Neural cell (in vitro differentiated cells): ENCODE results near the gene MAGI2. TPM values are rescaled to one million over a fixed set of nuclear protein-coding genes. Genes with fewer than 3 reads are reported as not detected.

Experiments
- H2AFZ ChIP-seq: fragments of 200-600, 300-800 bp; sonication (generic), shearing (Covaris generic); 2 replicates; pipeline ENCODE4 v1.6.0; 2014; ENCODE audit warnings: low read depth, mild to moderate bottlenecking, antibody characterized with exemption, low read length, moderate library complexity
- H3F3A ChIP-seq: fragments of 200-600 bp; shearing (Covaris generic); 2 replicates; pipeline ENCODE4 v1.6.1; 2016; ENCODE audit warnings: mild to moderate bottlenecking, moderate library complexity, mixed read lengths, antibody characterized with exemption, low read length; ENCODE audit not compliant: insufficient read depth, poor library complexity, severe bottlenecking
- H3K27ac ChIP-seq: fragments of 200-600, 300-800 bp; sonication (generic), shearing (Covaris generic); 2 replicates; pipeline ENCODE4 v1.5.1; 2014; ENCODE audit warnings: mild to moderate bottlenecking, low read length, moderate library complexity
- H3K27me3 ChIP-seq: fragments of 300-800, 200-600 bp; sonication (generic), shearing (Covaris generic); 2 replicates; pipeline ENCODE4 v1.6.0; 2014; ENCODE audit warnings: mild to moderate bottlenecking, low read depth, low read length, moderate library complexity; ENCODE audit not compliant: insufficient read depth
- H3K36me3 ChIP-seq: fragments of 300-800, 200-600 bp; sonication (generic), shearing (Covaris generic); 2 replicates; pipeline ENCODE4 v1.5.1; 2014; ENCODE audit warnings: mild to moderate bottlenecking, antibody characterized with exemption, low read length, moderate library complexity; ENCODE audit not compliant: insufficient read depth
- H3K4me2 ChIP-seq: fragments of 300-800, 200-600 bp; sonication (generic), shearing (Covaris generic); 2 replicates; pipeline ENCODE4 v1.6.0; 2014; ENCODE audit warnings: mild to moderate bottlenecking, low read length
- H3K4me3 ChIP-seq: fragments of 300-800, 200-600 bp; sonication (generic), shearing (Covaris generic); 2 replicates; pipeline ENCODE4 v1.5.1; 2014; ENCODE audit warnings: mild to moderate bottlenecking, low read length, moderate library complexity
- H3K79me2 ChIP-seq: fragments of 200-600 bp; shearing (Covaris generic); replicated peaks from 2 replicates; pipeline ENCODE4 v1.6.0; 2014; ENCODE audit warnings: mild to moderate bottlenecking, low read length, moderate library complexity; ENCODE audit not compliant: insufficient read depth
- H3K9ac ChIP-seq: fragments of 300-800, 200-600 bp; sonication (generic), shearing (Covaris generic); 2 replicates; pipeline ENCODE4 v1.6.1; 2016; ENCODE audit warnings: mild to moderate bottlenecking, low read length, mixed read lengths
- H3K9me2 ChIP-seq: fragments of 200-600 bp; shearing (Covaris generic); 2 replicates; pipeline ENCODE4 v1.6.1; 2016; ENCODE audit warnings: mild to moderate bottlenecking, low read length, mixed read lengths; ENCODE audit not compliant: insufficient read depth
- H3K9me3 ChIP-seq: fragments of 200-600, 300-800 bp; sonication (generic), shearing (Covaris generic); 2 replicates; pipeline ENCODE4 v1.6.1; 2016; ENCODE audit warnings: mild to moderate bottlenecking, mixed run types, low read length, moderate library complexity, mixed read lengths
- H4K20me1 ChIP-seq: fragments of 200-600 bp; shearing (Covaris generic); 2 replicates; pipeline ENCODE4 v1.6.1; 2016; ENCODE audit warnings: mild to moderate bottlenecking, mixed run types; ENCODE audit not compliant: insufficient read depth
- EP300 ChIP-seq: fragments of 450-650 bp; conservative IDR thresholded peaks from 2 replicates; pipeline ENCODE4 v1.6.1; 2014; ENCODE audit warnings: antibody characterized with exemption, mild to moderate bottlenecking, moderate library complexity; ENCODE audit not compliant: poor library complexity, severe bottlenecking
- EZH2 ChIP-seq: fragments of 200-600, 300-800 bp; shearing (Covaris generic), sonication (generic); IDR thresholded peaks from 2 replicates; pipeline ENCODE4 v1.6.1; 2014; ENCODE audit warnings: antibody characterized with exemption, low read length, borderline replicate concordance, mild to moderate bottlenecking; ENCODE audit not compliant: insufficient read depth, poor library complexity, severe bottlenecking
- MXI1 ChIP-seq: fragments of 450-650 bp; conservative IDR thresholded peaks from 2 replicates; pipeline ENCODE4 v1.6.1; 2014; ENCODE audit warnings: antibody characterized with exemption, mild to moderate bottlenecking; ENCODE audit not compliant: poor library complexity, severe bottlenecking
- POLR2AphosphoS5 ChIP-seq: IDR thresholded peaks from 2 replicates; pipeline ENCODE4 v1.6.1; 2012
- RAD21 ChIP-seq: fragments of 450-650 bp; conservative IDR thresholded peaks from 2 replicates; pipeline ENCODE4 v1.6.1; 2014; ENCODE audit warnings: antibody characterized with exemption, mild to moderate bottlenecking, moderate library complexity
- SMC3 ChIP-seq: fragments of 450-650 bp; conservative IDR thresholded peaks from 2 replicates; pipeline ENCODE4 v1.6.1; 2014; ENCODE audit warnings: antibody characterized with exemption, mild to moderate bottlenecking, moderate library complexity; ENCODE audit not compliant: poor library complexity
- TAF1 ChIP-seq: IDR thresholded peaks from 2 replicates; pipeline ENCODE4 v1.6.1; 2012; ENCODE audit warnings: low read depth
- polyA plus RNA-seq: library from polyadenylated mRNA; depleted of rRNA; stranded (reverse); fragments of >200 nt; gene quantifications from 2 replicates; pipeline ENCODE4 v1.2.3, GENCODE V29; 2014
- TF ChIP-seq, protein P1 (sequence below): IDR thresholded peaks from 2 replicates; pipeline ENCODE4 v1.6.1; 2012; ENCODE audit warnings: borderline replicate concordance
- TF ChIP-seq, protein P2 (sequence below): fragments of 450-650 bp; IDR thresholded peaks from 2 replicates; pipeline ENCODE4 v1.5.1; 2014; ENCODE audit warnings: antibody characterized with exemption, mild to moderate bottlenecking, moderate library complexity; ENCODE audit not compliant: poor library complexity, severe bottlenecking

The MAGI2 gene
- polyA plus RNA-seq, 1 donor from 2014 or later = 19.3 TPM

DNA sequence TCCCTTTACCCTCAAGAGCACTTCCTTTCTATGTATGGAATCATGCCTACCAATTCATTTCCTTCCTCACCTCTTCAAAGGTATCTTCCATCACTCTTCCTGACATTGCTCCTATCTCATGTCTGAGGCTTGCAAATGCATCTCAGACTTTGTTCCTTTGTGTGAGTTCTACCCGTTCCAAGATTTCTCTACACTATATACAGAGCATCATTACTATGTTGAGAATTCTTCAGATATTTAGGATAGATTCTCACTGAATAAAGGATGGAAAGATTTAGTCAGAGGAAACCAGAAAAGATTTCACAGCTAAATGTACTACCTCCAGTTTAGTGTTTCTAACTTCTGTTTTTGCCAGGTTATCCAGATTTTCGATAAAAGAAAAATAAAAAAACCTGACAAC lies 1192.2 kb downstream of the MAGI2 start:
- no peaks in the 10 kb centered on the region for H3K36me3 ChIP-seq
- H3K27me3 ChIP-seq = no peaks in the 10 kb centered on the region
- no peaks in the 10 kb centered on the region for H3K9me3 ChIP-seq
- no peak overlapping the region for H2AFZ ChIP-seq
- TF ChIP-seq EP300 = no peak
- TF ChIP-seq, protein P1, sequence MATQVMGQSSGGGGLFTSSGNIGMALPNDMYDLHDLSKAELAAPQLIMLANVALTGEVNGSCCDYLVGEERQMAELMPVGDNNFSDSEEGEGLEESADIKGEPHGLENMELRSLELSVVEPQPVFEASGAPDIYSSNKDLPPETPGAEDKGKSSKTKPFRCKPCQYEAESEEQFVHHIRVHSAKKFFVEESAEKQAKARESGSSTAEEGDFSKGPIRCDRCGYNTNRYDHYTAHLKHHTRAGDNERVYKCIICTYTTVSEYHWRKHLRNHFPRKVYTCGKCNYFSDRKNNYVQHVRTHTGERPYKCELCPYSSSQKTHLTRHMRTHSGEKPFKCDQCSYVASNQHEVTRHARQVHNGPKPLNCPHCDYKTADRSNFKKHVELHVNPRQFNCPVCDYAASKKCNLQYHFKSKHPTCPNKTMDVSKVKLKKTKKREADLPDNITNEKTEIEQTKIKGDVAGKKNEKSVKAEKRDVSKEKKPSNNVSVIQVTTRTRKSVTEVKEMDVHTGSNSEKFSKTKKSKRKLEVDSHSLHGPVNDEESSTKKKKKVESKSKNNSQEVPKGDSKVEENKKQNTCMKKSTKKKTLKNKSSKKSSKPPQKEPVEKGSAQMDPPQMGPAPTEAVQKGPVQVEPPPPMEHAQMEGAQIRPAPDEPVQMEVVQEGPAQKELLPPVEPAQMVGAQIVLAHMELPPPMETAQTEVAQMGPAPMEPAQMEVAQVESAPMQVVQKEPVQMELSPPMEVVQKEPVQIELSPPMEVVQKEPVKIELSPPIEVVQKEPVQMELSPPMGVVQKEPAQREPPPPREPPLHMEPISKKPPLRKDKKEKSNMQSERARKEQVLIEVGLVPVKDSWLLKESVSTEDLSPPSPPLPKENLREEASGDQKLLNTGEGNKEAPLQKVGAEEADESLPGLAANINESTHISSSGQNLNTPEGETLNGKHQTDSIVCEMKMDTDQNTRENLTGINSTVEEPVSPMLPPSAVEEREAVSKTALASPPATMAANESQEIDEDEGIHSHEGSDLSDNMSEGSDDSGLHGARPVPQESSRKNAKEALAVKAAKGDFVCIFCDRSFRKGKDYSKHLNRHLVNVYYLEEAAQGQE = no peak
- TF ChIP-seq, protein P2, sequence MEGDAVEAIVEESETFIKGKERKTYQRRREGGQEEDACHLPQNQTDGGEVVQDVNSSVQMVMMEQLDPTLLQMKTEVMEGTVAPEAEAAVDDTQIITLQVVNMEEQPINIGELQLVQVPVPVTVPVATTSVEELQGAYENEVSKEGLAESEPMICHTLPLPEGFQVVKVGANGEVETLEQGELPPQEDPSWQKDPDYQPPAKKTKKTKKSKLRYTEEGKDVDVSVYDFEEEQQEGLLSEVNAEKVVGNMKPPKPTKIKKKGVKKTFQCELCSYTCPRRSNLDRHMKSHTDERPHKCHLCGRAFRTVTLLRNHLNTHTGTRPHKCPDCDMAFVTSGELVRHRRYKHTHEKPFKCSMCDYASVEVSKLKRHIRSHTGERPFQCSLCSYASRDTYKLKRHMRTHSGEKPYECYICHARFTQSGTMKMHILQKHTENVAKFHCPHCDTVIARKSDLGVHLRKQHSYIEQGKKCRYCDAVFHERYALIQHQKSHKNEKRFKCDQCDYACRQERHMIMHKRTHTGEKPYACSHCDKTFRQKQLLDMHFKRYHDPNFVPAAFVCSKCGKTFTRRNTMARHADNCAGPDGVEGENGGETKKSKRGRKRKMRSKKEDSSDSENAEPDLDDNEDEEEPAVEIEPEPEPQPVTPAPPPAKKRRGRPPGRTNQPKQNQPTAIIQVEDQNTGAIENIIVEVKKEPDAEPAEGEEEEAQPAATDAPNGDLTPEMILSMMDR = no peak
- no peak for TF ChIP-seq EZH2
- TF ChIP-seq MXI1 = no peak
- no peak for TF ChIP-seq SMC3
- no peak for TF ChIP-seq TAF1
- no peak for TF ChIP-seq POLR2AphosphoS5
- no peak for TF ChIP-seq RAD21
- H3K4me3 ChIP-seq = no peak overlapping the region
- H3K27ac ChIP-seq = no peak overlapping the region
- no peaks in the 10 kb centered on the region for H4K20me1 ChIP-seq
- H3K9me2 ChIP-seq = no peaks in the 10 kb centered on the region
- no peak overlapping the region for H3K9ac ChIP-seq
- H3K79me2 ChIP-seq = no peaks in the 10 kb centered on the region
- no peak overlapping the region for H3K4me2 ChIP-seq
- no peaks in the 10 kb centered on the region for H3F3A ChIP-seq

DNA sequence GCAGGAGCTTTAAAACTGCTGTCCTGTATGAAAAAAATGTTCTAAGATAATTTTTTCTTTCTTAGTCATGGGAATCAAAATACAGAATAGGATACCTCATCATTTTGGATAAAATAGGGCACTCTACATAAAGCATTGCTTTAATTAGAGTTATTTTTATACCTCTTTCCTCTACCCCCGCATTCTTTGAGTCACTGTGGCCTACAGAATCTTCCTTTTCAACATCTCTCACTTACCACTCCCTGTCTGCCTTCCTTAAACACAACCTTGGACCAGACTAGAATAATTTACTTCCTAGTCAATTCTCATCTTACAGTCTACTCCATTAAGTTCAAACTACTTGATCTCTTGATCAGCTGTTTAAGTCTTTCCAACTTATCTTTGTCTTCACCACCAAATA lies 1192.6 kb downstream of the MAGI2 start:
- Histone ChIP-seq H3K9ac (no peak overlapping the region), H3K4me3 (no peak overlapping the region), H3K36me3 (peaks cover 3% of the 10 kb centered on the region), H4K20me1 (no peaks in the 10 kb centered on the region), H3K9me2 (no peaks in the 10 kb centered on the region), H3K9me3 (no peaks in the 10 kb centered on the region), H3K27ac (no peak overlapping the region), H2AFZ (no peak overlapping the region), H3K4me2 (no peak overlapping the region), H3F3A (no peaks in the 10 kb centered on the region), H3K27me3 (no peaks in the 10 kb centered on the region), H3K79me2 (no peaks in the 10 kb centered on the region)
- no peak for TF ChIP-seq EP300

DNA sequence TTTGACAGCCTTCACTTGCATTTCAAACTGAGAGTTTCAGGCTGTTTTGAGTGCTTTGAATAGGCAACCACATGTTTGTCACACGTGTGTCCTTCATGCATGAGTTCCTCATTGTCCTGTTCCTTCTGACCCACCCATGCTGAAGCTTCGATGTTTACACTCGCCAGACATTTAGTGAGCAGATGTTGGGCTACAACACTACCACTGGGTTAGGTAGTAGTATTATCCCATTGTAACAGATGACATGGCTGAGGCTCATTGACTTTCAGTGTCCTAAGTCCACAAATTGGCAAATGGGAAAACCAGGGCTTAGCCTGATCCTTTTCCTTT lies 1198.8 kb downstream of the MAGI2 start:
- no peak overlapping the region for H2AFZ ChIP-seq

More for the DNA sequence above, 1198.8 kb downstream of the MAGI2 start:
- peaks cover 8% of the 10 kb centered on the region for H3K36me3 ChIP-seq
- no peaks in the 10 kb centered on the region for H4K20me1 ChIP-seq
- peaks cover 14% of the 10 kb centered on the region for H3K79me2 ChIP-seq
- no peak overlapping the region for H3K4me2 ChIP-seq
- H3K4me3 ChIP-seq = no peak overlapping the region
- H3K9me3 ChIP-seq = no peaks in the 10 kb centered on the region
- H3K27ac ChIP-seq = no peak overlapping the region
- H3F3A ChIP-seq = no peaks in the 10 kb centered on the region
- no peaks in the 10 kb centered on the region for H3K9me2 ChIP-seq
- no peaks in the 10 kb centered on the region for H3K27me3 ChIP-seq
- TF ChIP-seq EP300 (no peak), POLR2AphosphoS5 (no peak), TAF1 (no peak), MXI1 (no peak), SMC3 (no peak)
- H3K9ac ChIP-seq = no peak overlapping the region
